HG03196 (cell line): ENCODE data around the gene ITK.
"Not testable (repeated sequence)": the region's sequence is repeated elsewhere in the genome, so short reads cannot be mapped to it uniquely, and the experiment has no call there.

Experiments
- ATAC-seq: cut with Tn5 transposase; IDR thresholded peaks from one replicate; pipeline ENCODE4 v1.9.1; 2021; ENCODE audit not compliant: unreplicated experiment

Gene ITK

DNA sequence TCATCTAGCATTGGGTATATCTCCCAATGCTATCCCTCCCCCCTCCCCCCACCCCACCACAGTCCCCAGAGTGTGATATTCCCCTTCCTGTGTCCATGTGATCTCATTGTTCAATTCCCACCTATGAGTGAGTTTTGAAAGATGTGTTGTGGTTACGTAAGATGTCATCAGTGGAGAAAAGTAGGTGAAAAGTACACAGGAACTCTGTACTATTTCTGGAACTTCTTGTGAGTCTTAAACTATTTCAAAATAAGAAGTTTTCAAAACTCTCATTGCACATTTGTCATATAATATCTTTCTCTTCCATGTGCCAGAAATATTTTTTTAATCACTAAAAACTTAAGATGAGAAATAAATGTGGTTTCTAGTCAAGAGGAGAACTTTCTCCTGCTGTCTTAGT is 30.0 kb downstream of the ITK start:
- ATAC-seq = not testable (repeated sequence)

GRCh38 chr5:157212307-157212706 is 31.7 kb downstream of the ITK start:
- no peak for ATAC-seq

GRCh38 chr5:157213527-157214243 is 33.0 kb downstream of the ITK start:
- ATAC-seq = no peak

GRCh38 chr5:157214415-157214814 is 33.8 kb downstream of the ITK start:
- no peak for ATAC-seq

GRCh38 chr5:157214861-157215513 is 34.3 kb downstream of the ITK start:
- ATAC-seq = peak; percentile 52

GRCh38 chr5:157215514-157216167 is 35.0 kb downstream of the ITK start:
- no peak for ATAC-seq

DNA sequence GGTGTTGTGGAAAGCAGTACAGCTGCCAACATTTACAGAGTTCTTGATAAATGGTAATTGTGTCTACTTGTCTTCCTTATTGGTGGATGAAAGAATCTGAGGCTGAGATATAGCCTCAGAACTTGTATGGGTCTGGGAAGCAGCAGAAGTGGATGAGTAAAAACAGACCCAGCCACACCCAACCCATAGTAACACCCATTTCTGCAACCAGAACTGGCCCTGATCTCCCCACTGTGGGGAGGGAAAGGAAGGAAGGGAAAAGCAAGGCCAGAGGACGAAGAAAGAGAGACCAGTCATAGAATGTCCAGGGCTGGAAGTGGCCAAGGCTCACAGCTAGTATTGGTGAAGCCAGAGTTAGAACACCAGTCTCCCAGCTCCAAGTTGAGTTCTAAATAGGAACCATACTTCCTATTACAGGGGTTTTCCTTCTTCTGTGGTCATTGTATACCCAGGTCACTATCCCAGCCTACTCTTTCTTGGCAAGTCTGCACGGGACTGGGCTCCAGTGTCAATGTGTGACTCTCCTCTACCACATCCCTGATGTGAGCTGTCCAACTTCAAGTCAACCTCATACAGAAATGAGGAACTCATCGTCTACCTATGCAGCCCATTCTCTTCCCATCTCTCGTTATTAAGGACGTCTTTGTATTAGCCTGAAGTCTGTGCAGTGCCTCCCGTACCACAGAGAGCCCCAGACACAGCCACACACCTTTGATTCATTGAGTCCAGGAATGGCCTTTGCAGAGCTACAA is 35.9 kb downstream of the ITK start:
- no peak for ATAC-seq

- ATAC-seq = no peak
These were observed 36.8 kb downstream of the ITK start for GRCh38 chr5:157217289-157218024.

DNA sequence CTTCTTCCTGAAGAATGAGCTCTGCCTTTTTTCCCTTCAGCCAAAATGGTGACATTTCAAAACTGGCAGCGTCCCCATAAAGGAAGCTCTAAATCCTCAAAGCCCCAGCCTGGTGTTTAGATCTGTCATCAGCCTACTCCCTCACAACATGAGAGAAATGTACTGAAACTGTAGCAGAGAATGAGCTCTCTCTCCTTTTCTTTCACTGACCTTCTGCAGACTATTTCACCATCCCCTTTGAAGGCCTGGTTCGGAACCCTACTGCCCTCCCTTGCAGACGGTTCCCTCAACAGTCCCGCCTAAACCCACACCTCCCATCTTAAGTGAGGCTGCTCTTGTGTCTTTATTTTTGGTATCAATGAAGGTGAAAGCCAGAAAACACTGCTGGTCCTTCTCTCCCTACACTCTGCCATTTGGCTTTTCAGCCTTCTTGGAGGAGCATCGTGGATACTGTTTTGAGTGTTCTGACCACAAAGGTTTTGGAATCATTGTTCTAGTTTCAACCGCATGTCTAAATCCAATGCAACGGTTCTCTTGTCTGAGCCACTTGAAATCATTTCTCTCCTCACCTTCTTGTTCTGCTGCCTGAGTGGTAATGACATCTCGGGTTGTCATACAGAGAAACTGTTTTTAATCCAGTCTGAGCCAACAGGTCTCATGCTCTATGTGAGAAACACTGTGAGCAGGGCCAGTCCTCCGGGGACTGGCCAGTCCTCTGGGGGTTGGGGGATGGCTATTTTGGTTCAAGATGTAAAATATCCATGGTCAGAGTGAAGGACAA is 39.0 kb downstream of the ITK start:
- peak; percentile 40 for ATAC-seq

DNA sequence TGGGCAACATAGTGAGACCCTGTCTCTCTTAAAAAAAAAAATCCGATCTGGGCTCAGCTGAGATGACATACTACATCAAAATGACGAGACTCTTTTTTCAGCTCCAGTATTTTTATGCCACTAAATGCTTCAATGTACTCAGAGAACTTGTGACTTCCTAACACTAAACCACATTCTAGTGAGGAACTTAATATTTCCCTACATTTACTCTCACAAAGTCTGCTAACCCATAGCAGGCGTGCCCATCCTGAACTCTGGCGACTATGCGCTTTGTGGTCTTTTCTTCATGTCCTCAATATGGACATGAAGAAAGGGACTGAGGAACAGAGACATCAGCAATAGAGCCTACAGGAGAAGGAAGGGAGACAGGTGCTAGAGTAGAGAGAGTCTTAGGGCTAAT is 41.3 kb downstream of the ITK start:
- ATAC-seq = no peak

DNA sequence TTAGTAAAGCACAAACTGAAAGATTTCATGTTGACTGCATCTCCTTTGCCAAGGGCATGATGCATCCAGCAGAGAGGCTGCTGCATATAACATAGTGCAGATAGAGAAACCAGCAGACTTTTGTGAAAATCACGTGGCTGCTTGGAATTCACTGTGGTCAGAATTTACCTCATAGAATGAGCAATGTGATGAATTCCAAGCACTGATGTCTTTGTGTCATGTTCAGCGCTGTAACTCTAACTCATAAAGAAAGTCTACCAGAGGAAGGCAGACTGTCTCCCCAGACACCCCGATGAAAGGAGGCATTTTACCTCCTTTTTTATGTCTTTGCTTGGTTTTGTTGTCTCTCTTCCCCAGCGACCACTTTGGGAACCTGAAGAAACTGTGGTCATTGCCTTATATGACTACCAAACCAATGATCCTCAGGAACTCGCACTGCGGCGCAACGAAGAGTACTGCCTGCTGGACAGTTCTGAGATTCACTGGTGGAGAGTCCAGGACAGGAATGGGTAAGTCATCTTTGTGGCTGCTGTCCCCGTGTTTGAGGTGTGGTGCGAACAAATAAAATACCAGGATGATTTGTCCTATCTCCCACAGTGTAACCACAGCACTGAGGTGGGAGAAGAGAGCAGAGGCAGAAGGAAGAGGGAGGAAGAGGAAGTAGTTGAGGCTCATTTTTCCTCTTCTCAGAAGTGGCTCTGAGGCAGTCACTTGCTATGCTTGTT is 42.0 kb downstream of the ITK start:
- no peak for ATAC-seq

DNA sequence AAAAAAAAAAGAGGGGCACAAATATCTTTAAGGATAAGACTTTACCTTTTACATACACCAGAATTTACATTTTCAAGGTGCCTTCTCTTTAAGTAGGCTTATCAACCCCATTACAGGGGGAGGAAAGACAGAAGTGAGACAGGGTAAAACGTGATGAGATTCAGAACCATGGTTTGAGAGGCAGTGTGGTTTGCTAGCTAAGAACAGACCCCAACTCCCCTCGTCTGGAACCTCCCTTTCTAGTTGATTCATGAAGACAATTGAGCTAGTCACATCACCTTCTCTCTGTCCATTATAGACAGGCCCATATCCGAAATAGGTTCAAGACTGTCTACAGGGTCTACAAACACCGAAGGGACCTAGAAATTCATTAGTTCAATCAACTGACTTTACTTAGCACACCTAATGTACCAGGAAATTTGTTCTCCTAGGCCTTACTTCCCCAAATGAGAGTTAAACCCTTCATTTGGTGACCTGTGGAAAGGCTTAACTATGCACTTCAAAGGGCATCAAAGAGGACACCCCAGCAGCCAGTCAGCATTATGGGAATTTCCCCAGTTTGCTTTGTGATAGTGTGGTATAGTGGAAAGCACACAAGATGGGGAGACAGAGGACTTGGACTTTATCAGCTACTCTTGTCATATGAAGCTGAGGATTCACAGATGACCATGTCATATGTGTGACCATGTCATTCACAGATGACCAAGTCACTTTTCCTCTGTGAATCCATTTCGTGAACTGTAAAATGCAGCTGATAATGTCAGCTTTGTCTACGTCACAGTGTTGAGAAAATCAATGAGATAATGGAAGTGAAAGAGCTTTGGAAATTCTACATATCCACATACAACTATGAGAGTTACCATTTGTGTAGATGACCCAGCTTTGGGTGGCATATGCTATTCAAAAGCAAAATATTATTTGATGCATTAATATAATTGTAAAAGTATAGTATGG is 45.1 kb downstream of the ITK start:
- no peak for ATAC-seq

DNA sequence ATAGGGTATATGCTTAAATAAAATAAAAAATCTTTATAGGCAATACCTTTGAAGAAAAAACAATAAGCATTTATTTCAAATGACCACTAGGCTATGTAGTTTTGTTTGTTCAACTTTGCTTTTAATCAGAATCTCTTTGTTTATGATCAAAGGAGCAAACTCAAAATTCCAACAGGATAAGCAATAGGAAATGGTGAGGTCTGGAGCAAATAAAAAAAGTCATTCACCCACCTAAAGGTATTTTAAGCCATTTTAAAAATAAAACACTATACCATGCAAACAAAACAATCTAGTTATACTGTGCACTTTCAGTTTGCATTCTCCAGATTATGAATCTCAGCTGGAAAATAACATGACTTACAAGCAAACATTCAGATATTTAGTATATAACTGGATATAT is 50.0 kb downstream of the ITK start:
- ATAC-seq = no peak

- ATAC-seq = no peak
These were observed 52.1 kb downstream of the ITK start for GRCh38 chr5:157232706-157233105.

DNA sequence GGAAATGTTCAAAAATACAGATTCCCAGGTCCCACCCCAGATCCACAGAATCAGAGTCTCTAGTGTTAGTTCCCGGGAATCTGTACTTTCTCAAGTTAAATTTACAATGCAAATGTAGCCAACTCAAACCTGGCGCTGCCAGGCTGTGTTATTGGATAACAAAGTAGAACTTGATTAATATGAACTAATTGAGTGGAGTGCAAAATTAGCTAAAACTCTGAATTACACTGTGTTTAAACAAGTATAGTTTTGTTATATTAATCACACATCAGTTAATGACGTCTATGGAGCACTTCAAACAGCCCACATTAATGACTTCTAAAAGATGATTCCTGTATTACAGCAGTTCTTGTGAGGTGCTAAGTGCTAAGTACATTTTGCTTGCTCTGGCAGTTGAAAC is 52.9 kb downstream of the ITK start:
- ATAC-seq = no peak

GRCh38 chr5:157236423-157236822 is 55.8 kb downstream of the ITK start:
- ATAC-seq = no peak

DNA sequence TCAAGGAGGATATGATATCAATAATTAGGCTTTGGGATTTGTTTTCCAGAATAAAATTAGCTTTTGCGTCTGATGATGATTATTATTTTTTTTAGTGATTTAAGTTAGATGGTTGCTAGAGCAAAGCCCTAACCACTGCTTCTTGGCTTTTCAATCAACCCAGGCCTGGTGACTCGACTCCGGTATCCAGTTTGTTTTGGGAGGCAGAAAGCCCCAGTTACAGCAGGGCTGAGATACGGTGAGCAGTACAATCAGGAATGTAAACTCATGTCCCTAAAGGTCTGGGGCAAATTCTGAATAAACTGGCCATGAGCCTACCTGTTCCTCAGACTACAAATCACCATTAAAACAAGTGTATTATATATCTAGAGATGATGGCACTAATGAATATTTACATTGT is 60.8 kb downstream of the ITK start:
- ATAC-seq = no peak

DNA sequence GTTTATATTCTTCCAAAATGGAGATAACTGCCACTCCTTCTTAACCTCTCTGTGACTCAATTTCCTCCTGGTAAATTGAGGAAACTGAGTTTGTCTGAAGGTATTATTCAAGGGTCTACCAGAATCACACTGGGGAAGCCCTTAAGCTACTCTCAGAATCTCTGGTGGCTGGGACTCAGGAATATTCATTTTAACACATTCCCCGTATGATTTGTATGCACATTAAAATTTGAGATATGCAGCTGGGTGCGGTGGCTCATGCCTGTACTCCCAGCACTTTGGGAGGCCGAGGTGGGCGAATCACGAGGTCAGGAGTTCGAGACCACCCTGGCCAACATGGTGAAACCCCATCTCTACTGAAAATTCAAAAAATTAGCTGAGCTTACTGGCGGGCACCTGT is 64.1 kb downstream of the ITK start:
- not testable (repeated sequence) for ATAC-seq
